ENCODE measurements around the gene FBXO7. TPM values are rescaled to one million over a fixed set of nuclear protein-coding genes. Genes with fewer than 3 reads are reported as not detected.

FBXO7 gene
- total RNA-seq, 4 donors from 2014 or later = 74.3 to 91.3 (median 83.3) TPM

- TF ChIP-seq, protein P1, sequence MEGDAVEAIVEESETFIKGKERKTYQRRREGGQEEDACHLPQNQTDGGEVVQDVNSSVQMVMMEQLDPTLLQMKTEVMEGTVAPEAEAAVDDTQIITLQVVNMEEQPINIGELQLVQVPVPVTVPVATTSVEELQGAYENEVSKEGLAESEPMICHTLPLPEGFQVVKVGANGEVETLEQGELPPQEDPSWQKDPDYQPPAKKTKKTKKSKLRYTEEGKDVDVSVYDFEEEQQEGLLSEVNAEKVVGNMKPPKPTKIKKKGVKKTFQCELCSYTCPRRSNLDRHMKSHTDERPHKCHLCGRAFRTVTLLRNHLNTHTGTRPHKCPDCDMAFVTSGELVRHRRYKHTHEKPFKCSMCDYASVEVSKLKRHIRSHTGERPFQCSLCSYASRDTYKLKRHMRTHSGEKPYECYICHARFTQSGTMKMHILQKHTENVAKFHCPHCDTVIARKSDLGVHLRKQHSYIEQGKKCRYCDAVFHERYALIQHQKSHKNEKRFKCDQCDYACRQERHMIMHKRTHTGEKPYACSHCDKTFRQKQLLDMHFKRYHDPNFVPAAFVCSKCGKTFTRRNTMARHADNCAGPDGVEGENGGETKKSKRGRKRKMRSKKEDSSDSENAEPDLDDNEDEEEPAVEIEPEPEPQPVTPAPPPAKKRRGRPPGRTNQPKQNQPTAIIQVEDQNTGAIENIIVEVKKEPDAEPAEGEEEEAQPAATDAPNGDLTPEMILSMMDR (IDR thresholded peaks at IDR 0.05) = no peak
- ATAC-seq (ENCODE audit: low FRiP score) = no peak
- DNase-seq (ENCODE audit: low spot score) = no peak
These were observed 12.2 kb upstream of the FBXO7 start for GRCh38 chr22:32462452-32462851.

DNA sequence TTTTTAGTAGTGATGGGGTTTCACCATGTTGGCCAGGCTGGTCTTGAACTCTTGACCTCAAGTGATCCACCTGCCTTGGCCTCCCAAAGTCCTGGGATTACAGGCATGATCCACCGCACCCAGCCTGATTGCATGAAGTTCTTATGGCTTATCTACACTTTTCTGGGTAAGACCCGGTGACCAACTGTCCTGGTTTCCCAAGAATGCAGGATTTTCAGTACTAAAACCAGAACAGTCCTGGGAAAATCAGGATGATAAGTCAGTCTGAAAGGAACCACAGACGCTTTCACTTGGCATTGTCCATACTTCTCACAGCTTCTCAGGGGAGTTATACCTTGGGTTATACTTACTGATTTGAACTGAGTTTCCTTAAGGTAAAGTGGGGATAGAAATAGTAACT lies 8.9 kb upstream of the FBXO7 start:
- TF ChIP-seq, protein P1 (IDR thresholded peaks at IDR 0.05) = no peak
- no peak for DNase-seq (ENCODE audit: low spot score)
- ATAC-seq (ENCODE audit: low FRiP score) = no peak

- TF ChIP-seq, protein P1 (IDR thresholded peaks at IDR 0.05) = no peak
- ATAC-seq (ENCODE audit: low FRiP score) (no peak), DNase-seq (ENCODE audit: low spot score) (no peak)
These were observed 8.1 kb upstream of the FBXO7 start for GRCh38 chr22:32466496-32466895.

- ATAC-seq (ENCODE audit: low FRiP score) (no peak), DNase-seq (ENCODE audit: low spot score) (no peak)
- TF ChIP-seq, protein P1 (IDR thresholded peaks at IDR 0.05) = no peak
These were observed 4.8 kb upstream of the FBXO7 start for GRCh38 chr22:32469799-32470212.

GRCh38 chr22:32473388-32473952 lies 1.1 kb upstream of the FBXO7 start:
- no peak for DNase-seq (ENCODE audit: low spot score)
- ATAC-seq (ENCODE audit: low FRiP score) = no peak

GRCh38 chr22:32475468-32476010 lies 928 bp downstream of the FBXO7 start:
- TF ChIP-seq, protein P1 (IDR thresholded peaks at IDR 0.05) = no peak
- DNase-seq (ENCODE audit: low spot score) = no peak
- ATAC-seq (ENCODE audit: low FRiP score) = peak; percentile 27

More at GRCh38 chr22:32473388-32473952, 1.1 kb upstream of the FBXO7 start:
- TF ChIP-seq, protein P1 (IDR thresholded peaks at IDR 0.05) = no peak
